ENCODE data around the gene NEUROD2. TPM values are rescaled to one million over a fixed set of nuclear protein-coding genes. Genes with fewer than 3 reads are reported as not detected.
A peak's percentile ranks its signal among the peaks of the same experiment; 100 is the strongest.

NEUROD2 gene
- total RNA-seq, 1 experiment from 2014 or later = not detected

DNA sequence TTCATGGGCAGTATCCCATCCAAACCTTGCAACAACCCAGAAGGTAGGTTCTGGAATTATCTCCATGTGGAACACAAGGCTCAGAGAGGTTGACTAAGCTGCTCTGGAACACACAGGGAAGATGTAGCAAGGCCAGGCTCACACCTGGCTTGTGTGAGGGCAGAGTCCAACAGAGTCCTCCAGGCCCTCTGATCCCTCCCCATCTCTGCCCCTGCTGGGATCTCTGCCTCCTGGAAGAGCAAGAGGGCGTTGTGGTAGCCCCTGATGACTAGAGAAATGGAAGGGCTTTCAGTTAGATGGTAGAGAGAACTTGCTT is 12.0 kb upstream of the NEUROD2 start:
- POLR2A ChIA-PET = interaction anchor here (1.2 to 1.9 kb wide), 5 partner anchors 11 to 361 kb away, joined by 3 to 5 read pairs (median 4); partner anchors contain the start of gene PSMD3
- peaks cover 12% of the 10 kb centered on the region for H3K27me3 Mint-ChIP-seq (ENCODE audit: insufficient read depth, unreplicated experiment)

GRCh38 chr17:39618956-39619785 is 11.5 kb upstream of the NEUROD2 start:
- H3K27ac Mint-ChIP-seq (ENCODE audit: low read depth, unreplicated experiment) = no peak overlapping the region
- no peaks in the 10 kb centered on the region for H3K36me3 Mint-ChIP-seq (ENCODE audit: insufficient read depth, unreplicated experiment)
- BruUV-seq (replicated peaks) = no TSS peak
- ChIA-PET POLR2A (interaction anchor here (0.7 to 1.9 kb wide), 10 partner anchors 12 to 361 kb away, joined by 3 to 6 read pairs (median 4); partner anchors contain the start of genes PSMD3 and STARD3), CTCF (interaction anchor here (0.5 to 9.2 kb wide), 9 partner anchors 10 to 411 kb away, joined by 3 to 146 read pairs (median 4); partner anchors contain the start of gene STARD3)
- peaks cover 17% of the 10 kb centered on the region for H3K27me3 Mint-ChIP-seq (ENCODE audit: insufficient read depth, unreplicated experiment)
- no peak for DNase-seq (ENCODE audit: unreplicated experiment)
- no peak for TF ChIP-seq CTCF (IDR thresholded peaks at IDR 0.05; ENCODE audit: unreplicated experiment)
- H3K4me3 Mint-ChIP-seq (ENCODE audit: unreplicated experiment) = peak overlapping the region; percentile 81
- H3K4me1 Mint-ChIP-seq (ENCODE audit: insufficient read depth, unreplicated experiment) = peaks cover 6% of the 10 kb centered on the region
- no peaks in the 10 kb centered on the region for H3K9me3 Mint-ChIP-seq (ENCODE audit: unreplicated experiment)
- intact Hi-C loops (cut with micrococcal nuclease) = no loop called here

More for the DNA sequence above, 12.0 kb upstream of the NEUROD2 start:
- H3K4me3 Mint-ChIP-seq (ENCODE audit: unreplicated experiment) = no peak overlapping the region
- no peak for DNase-seq (ENCODE audit: unreplicated experiment)
- peaks cover 6% of the 10 kb centered on the region for H3K4me1 Mint-ChIP-seq (ENCODE audit: insufficient read depth, unreplicated experiment)
- CTCF ChIA-PET = interaction anchor here (0.5 to 9.2 kb wide), 7 partner anchors 9 to 411 kb away, joined by 3 to 146 read pairs (median 6); partner anchors contain the start of gene STARD3
- no peak for TF ChIP-seq CTCF (IDR thresholded peaks at IDR 0.05; ENCODE audit: unreplicated experiment)
- no TSS peak for BruUV-seq (replicated peaks)
- intact Hi-C loops (cut with micrococcal nuclease) = loop anchor here (5.0 kb wide), 1 partner anchor 118 kb away; the partner anchor contains the start of gene GRB7
- no peaks in the 10 kb centered on the region for H3K9me3 Mint-ChIP-seq (ENCODE audit: unreplicated experiment)
- H3K27ac Mint-ChIP-seq (ENCODE audit: low read depth, unreplicated experiment) = no peak overlapping the region
- H3K36me3 Mint-ChIP-seq (ENCODE audit: insufficient read depth, unreplicated experiment) = no peaks in the 10 kb centered on the region

- ChIA-PET CTCF (interaction anchor here (0.7 to 9.2 kb wide), 6 partner anchors 17 to 135 kb away, joined by 4 to 146 read pairs (median 5); partner anchors contain the start of gene STARD3), POLR2A (interaction anchor here (0.7 to 1.9 kb wide), 10 partner anchors 13 to 362 kb away, joined by 3 to 6 read pairs (median 4); partner anchors contain the start of genes PSMD3 and STARD3)
- no peak for TF ChIP-seq CTCF (IDR thresholded peaks at IDR 0.05; ENCODE audit: unreplicated experiment)
- no peaks in the 10 kb centered on the region for H3K36me3 Mint-ChIP-seq (ENCODE audit: insufficient read depth, unreplicated experiment)
- peaks cover 19% of the 10 kb centered on the region for H3K27me3 Mint-ChIP-seq (ENCODE audit: insufficient read depth, unreplicated experiment)
- peak; percentile 31 for DNase-seq (ENCODE audit: unreplicated experiment)
- intact Hi-C loops (cut with micrococcal nuclease) = no loop called here
- H3K27ac Mint-ChIP-seq (ENCODE audit: low read depth, unreplicated experiment) = peak overlapping the region; percentile 81
- H3K4me3 Mint-ChIP-seq (ENCODE audit: unreplicated experiment) = peak overlapping the region; percentile 81
- BruUV-seq (replicated peaks) = no TSS peak
- no peaks in the 10 kb centered on the region for H3K9me3 Mint-ChIP-seq (ENCODE audit: unreplicated experiment)
- peaks cover 6% of the 10 kb centered on the region for H3K4me1 Mint-ChIP-seq (ENCODE audit: insufficient read depth, unreplicated experiment)
Observed at GRCh38 chr17:39618246-39618913, 10.7 kb upstream of the NEUROD2 start.

Measured in MCF 10A (cell line).